GM23248 (cell line): Measurements from ENCODE around the gene ANKRD52. TPM values are rescaled to one million over a fixed set of nuclear protein-coding genes. Genes with fewer than 3 reads are reported as not detected.
A peak's percentile ranks its signal among the peaks of the same experiment; 100 is the strongest.
"Not testable (repeated sequence)": the region's sequence is repeated elsewhere in the genome, so short reads cannot be mapped to it uniquely, and the experiment has no call there.

Source experiments
- DNase-seq: peaks from one replicate; pipeline ENCODE4 v3.0.0-alpha.2; 2015
- H2AFZ ChIP-seq: fragments of 200-600 bp; sonication (generic); 2 replicates; pipeline ENCODE4 v1.6.1; 2016; ENCODE audit warnings: antibody characterized with exemption
- H3F3A ChIP-seq: fragments of 200-600 bp; sonication (generic); 2 replicates; pipeline ENCODE4 v1.6.1; 2016; ENCODE audit warnings: mild to moderate bottlenecking, antibody characterized with exemption, mixed run types; ENCODE audit not compliant: insufficient read depth
- H3K27ac ChIP-seq: fragments of 200-600 bp; sonication (generic); 2 replicates; pipeline ENCODE4 v1.5.1; 2016; ENCODE audit warnings: mild to moderate bottlenecking
- H3K27me3 ChIP-seq: fragments of 200-600 bp; sonication (generic); replicated peaks from 2 replicates; pipeline ENCODE4 v1.6.1; 2016; ENCODE audit warnings: mild to moderate bottlenecking; ENCODE audit not compliant: insufficient read depth
- H3K36me3 ChIP-seq: fragments of 200-600 bp; sonication (generic); 2 replicates; pipeline ENCODE4 v1.6.1; 2016; ENCODE audit warnings: low read depth, mild to moderate bottlenecking
- H3K4me1 ChIP-seq: fragments of 200-600 bp; sonication (generic); 2 replicates; pipeline ENCODE4 v1.6.1; 2016; ENCODE audit warnings: mild to moderate bottlenecking; ENCODE audit not compliant: insufficient read depth
- H3K4me2 ChIP-seq: fragments of 200-600 bp; sonication (generic); one replicate; pipeline ENCODE4 v1.6.1; 2016; ENCODE audit warnings: mild to moderate bottlenecking; ENCODE audit not compliant: unreplicated experiment
- H3K4me3 ChIP-seq: fragments of 200-600 bp; sonication (generic); 2 replicates; pipeline ENCODE4 v1.5.1; 2016; ENCODE audit warnings: mild to moderate bottlenecking
- H3K79me2 ChIP-seq: fragments of 200-600 bp; sonication (generic); 2 replicates; pipeline ENCODE4 v1.6.1; 2016; ENCODE audit warnings: mild to moderate bottlenecking; ENCODE audit not compliant: insufficient read depth
- H3K9ac ChIP-seq: fragments of 200-600 bp; sonication (generic); 2 replicates; pipeline ENCODE4 v1.6.1; 2016; ENCODE audit warnings: mild to moderate bottlenecking
- H3K9me2 ChIP-seq: fragments of 200-600 bp; sonication (generic); 2 replicates; pipeline ENCODE4 v1.6.1; 2016; ENCODE audit warnings: mixed run types, mild to moderate bottlenecking, moderate library complexity; ENCODE audit not compliant: insufficient read depth
- H3K9me3 ChIP-seq: fragments of 200-600 bp; sonication (generic); one replicate; pipeline ENCODE4 v1.6.1; 2017; ENCODE audit warnings: low read depth
- H4K20me1 ChIP-seq: fragments of 200-600 bp; sonication (generic); 2 replicates; pipeline ENCODE4 v1.6.0; 2016; ENCODE audit not compliant: insufficient read depth
- EZH2 ChIP-seq: fragments of 200-600 bp; sonication (generic); IDR thresholded peaks from 2 replicates; pipeline ENCODE4 v1.6.1; 2018; ENCODE audit warnings: antibody characterized with exemption, mild to moderate bottlenecking; ENCODE audit not compliant: insufficient read depth, poor library complexity, severe bottlenecking
- EZH2phosphoT487 ChIP-seq: fragments of 200-600 bp; sonication (generic); IDR thresholded peaks from 2 replicates; pipeline ENCODE4 v1.6.1; 2018; ENCODE audit warnings: antibody characterized with exemption, moderate library complexity, mild to moderate bottlenecking, low read depth; ENCODE audit not compliant: insufficient read depth
- WGBS, 2 experiments: methylation state at CpG; one replicate each; pipeline ENCODE4 v1.1.6; 2015 to 2017; ENCODE audit warnings: low lambda C conversion rate in 2 of 2, low coverage in 1 of 2; ENCODE audit errors: missing lambda C conversion rate in 2 of 2; 5-methylcytosine and 5-hydroxymethylcytosine counted together
- in situ Hi-C: fragments of 300-500 bp; cut with MboI; formaldehyde crosslinking; loops from 2 replicates; pipeline ENCODE4 v1.15.0; 2020
- polyA plus RNA-seq: library from polyadenylated mRNA; unstranded; fragments of >200 nt; fragmentation: Nextera tagmentation; extraction: Ambion mirVana; gene quantifications from 2 replicates; pipeline ENCODE4 v1.2.1, GENCODE V29; 2016
- total RNA-seq: library from RNA; depleted of rRNA; stranded (reverse); fragments of >200 nt; shearing (Covaris generic); gene quantifications from 2 replicates; pipeline ENCODE4 v1.2.3, GENCODE V29; 2014

The ANKRD52 gene
- total and polyA plus RNA-seq, 2 experiments from 2014 or later = 24.5 to 61.7 TPM

- peak within 1 kb of the TSS; percentile 86 for H3K4me3 ChIP-seq
- H4K20me1 ChIP-seq = no peaks in the 10 kb centered on the region
- peak within 1 kb of the TSS; percentile 90 for H2AFZ ChIP-seq
- H3F3A ChIP-seq = peaks cover 36% of the 10 kb centered on the region
- H3K36me3 ChIP-seq = peaks cover 11% of the 10 kb centered on the region
- no peaks in the 10 kb centered on the region for H3K27me3 ChIP-seq
- H3K79me2 ChIP-seq = no peaks in the 10 kb centered on the region
- H3K27ac ChIP-seq = peak within 1 kb of the TSS; percentile 83
- peak within 1 kb of the TSS; percentile 85 for H3K9ac ChIP-seq
- H3K9me3 ChIP-seq = no peaks in the 10 kb centered on the region
- DNase-seq = peak; percentile 94
- no peak for TF ChIP-seq EZH2
- no peak for TF ChIP-seq EZH2phosphoT487
- 0 out of 2 replicates have a peak, but pooled peaks cover 4% of the 10 kb centered on the region for H3K4me1 ChIP-seq
- H3K4me2 ChIP-seq = peak within 1 kb of the TSS; percentile 82
- in situ Hi-C loops = no loop called here
- H3K9me2 ChIP-seq = no peaks in the 10 kb centered on the region
- 1% methylated on average over 53 to 58 of the region's 68 CpGs for whole genome bisulfite sequencing, 2 experiments
These were observed 8.7 kb upstream of the ANKRD52 start, which contains the start of gene COQ10A for GRCh38 chr12:56266693-56267442. Gene COQ10A, plus strand, starts transcription at chr12:56266942. Its CDS starts 177 bp downstream, at chr12:56267119.

- WGBS, 2 experiments = 41 to 43% methylated on average over 16 of the region's 16 CpGs
- H3K36me3 ChIP-seq, in situ Hi-C loops: not testable (repeated sequence)
These were observed 8.0 kb upstream of the ANKRD52 start for GRCh38 chr12:56266068-56266692.

DNA sequence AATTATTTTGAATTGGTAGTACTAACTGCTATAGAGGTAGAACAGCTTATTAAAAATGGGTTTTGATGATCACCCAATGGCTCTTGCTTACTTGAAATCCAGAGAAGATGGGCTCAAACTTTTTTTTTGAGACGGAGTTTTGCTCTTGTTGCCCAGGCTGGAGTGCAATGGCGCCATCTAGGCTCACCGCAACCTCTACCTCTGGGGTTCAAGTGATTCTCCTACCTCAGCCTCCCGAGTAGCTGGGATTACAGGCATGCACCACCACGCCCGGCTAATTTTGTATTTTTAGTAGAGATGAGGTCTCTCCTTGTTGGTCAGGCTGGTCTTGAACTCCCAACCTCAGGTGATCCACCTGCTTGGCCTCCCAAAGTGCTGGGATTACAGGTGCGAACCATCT, 4.8 kb upstream of the ANKRD52 start:
- H3K9me3 ChIP-seq, H3K27me3 ChIP-seq, H3K9me2 ChIP-seq, H3K9ac ChIP-seq, H3K79me2 ChIP-seq, H4K20me1 ChIP-seq, H3K4me3 ChIP-seq, DNase-seq, H3K36me3 ChIP-seq, H3K4me2 ChIP-seq, H3K27ac ChIP-seq, in situ Hi-C loops, H2AFZ ChIP-seq: not testable (repeated sequence)
- WGBS, 2 experiments = 91 to 94% methylated on average over 6 to 7 of the region's 7 CpGs
- H3K4me1 ChIP-seq = peaks cover 18% of the 10 kb centered on the region
- H3F3A ChIP-seq = peaks cover 21% of the 10 kb centered on the region

More at GRCh38 chr12:56266068-56266692, 8.0 kb upstream of the ANKRD52 start:
- not testable (repeated sequence) for H3K27me3 ChIP-seq, H4K20me1 ChIP-seq, H3K9me3 ChIP-seq, H3K9me2 ChIP-seq, H3K79me2 ChIP-seq, DNase-seq
- Histone ChIP-seq H3K4me2 (peak overlapping the region; percentile 82), H3K27ac (peak overlapping the region; percentile 83), H3K4me3 (peak overlapping the region; percentile 86), H3K9ac (peak overlapping the region; percentile 85), H2AFZ (peak overlapping the region; percentile 90), H3F3A (peaks cover 36% of the 10 kb centered on the region), H3K4me1 (peaks cover 10% of the 10 kb centered on the region)

DNA sequence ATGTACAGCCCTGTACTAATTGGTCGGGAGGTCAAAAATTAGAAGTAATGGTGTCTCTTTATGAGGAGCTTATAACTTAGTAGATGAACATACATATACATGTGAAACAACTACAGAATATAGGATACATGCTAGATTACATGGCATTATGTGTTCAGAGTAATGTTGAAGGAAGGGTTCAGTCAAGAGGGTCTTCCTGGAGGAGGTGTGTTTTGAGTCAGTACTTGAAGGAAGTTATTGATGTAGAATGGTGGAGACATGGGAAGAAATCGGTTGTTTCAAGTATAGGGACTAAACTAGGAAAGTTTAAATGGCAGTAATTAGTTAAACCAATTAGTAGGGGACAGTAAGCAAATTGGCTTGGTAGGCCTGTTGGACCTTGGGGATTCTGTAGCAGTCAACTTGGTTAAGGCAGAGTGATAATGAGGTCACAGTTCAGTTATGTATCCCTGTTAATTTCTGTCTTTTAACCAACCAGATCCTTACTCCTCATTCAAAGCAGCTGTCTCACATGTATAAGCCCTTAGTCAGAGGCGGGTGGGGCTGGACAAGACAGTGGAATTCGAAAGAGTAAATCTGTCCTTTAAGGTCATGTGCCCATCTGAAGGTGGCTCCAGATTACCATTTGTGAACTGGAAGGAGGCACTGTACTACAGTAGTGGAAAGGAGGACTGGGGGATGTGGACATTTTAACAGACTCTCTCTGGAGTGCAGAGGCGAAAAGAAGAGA, 3.5 kb upstream of the ANKRD52 start:
- Histone ChIP-seq H3K4me3 (no peak overlapping the region), H3K27me3 (no peaks in the 10 kb centered on the region), H3K36me3 (no peaks in the 10 kb centered on the region), H3F3A (peaks cover 29% of the 10 kb centered on the region), H3K4me1 (peaks cover 22% of the 10 kb centered on the region), H3K9me3 (no peaks in the 10 kb centered on the region), H3K4me2 (peak overlapping the region; percentile 54), H3K9me2 (no peaks in the 10 kb centered on the region), H3K79me2 (peaks cover 12% of the 10 kb centered on the region), H2AFZ (peak overlapping the region; percentile 19), H3K27ac (peak overlapping the region; percentile 70), H4K20me1 (no peaks in the 10 kb centered on the region), H3K9ac (peak overlapping the region; percentile 27; the same call in 1 of the 2 replicates)
- TF ChIP-seq EZH2 = no peak
- no peak for TF ChIP-seq EZH2phosphoT487
- in situ Hi-C loops = no loop called here
- WGBS, 2 experiments = 53% methylated on average over 5 of the region's 5 CpGs
- peak; percentile 91 for DNase-seq
